Lower lobe of right lung (tissue), 2 donors: ENCODE results near the gene PARPBP. TPM values are rescaled to one million over a fixed set of nuclear protein-coding genes. Genes with fewer than 3 reads are reported as not detected.
A peak's percentile ranks its signal among the peaks of the same experiment; 100 is the strongest.
"Not testable (repeated sequence)": the region's sequence is repeated elsewhere in the genome, so short reads cannot be mapped to it uniquely, and the experiment has no call there.

Source experiments
- ATAC-seq, 2 donors: fragments of 200-7000 bp; cut with Tn5 transposase; one replicate each; pipeline ENCODE4 v1.9.1; 2020 to 2022; ENCODE audit warnings: mild to moderate bottlenecking in 2 of 2, moderate library complexity in 2 of 2
- DNase-seq: peaks from one replicate; pipeline ENCODE4 v3.0.0-alpha.2; 2020
- H3K27ac ChIP-seq: fragments of 200-600 bp; one replicate; pipeline ENCODE4 v1.8.0; 2022
- H3K27me3 ChIP-seq: fragments of 200-600 bp; one replicate; pipeline ENCODE4 v1.8.0; 2022; ENCODE audit warnings: low read depth
- H3K36me3 ChIP-seq: fragments of 200-600 bp; one replicate; pipeline ENCODE4 v1.8.0; 2022; ENCODE audit warnings: mild to moderate bottlenecking
- H3K4me1 ChIP-seq: fragments of 200-600 bp; one replicate; pipeline ENCODE4 v1.8.0; 2022
- H3K4me3 ChIP-seq: fragments of 200-600 bp; one replicate; pipeline ENCODE4 v1.8.0; 2022; ENCODE audit warnings: mild to moderate bottlenecking
- H3K9me3 ChIP-seq: fragments of 200-600 bp; one replicate; pipeline ENCODE4 v1.8.0; 2022
- CTCF ChIP-seq: fragments of 200-600 bp; IDR thresholded peaks from one replicate; pipeline ENCODE4 v1.8.0; 2022; ENCODE audit warnings: antibody characterized with exemption, mild to moderate bottlenecking
- intact Hi-C: fragments of 100-400 bp; cut with DNase I; formaldehyde crosslinking; loops from one replicate; pipeline ENCODE4 v1.11.0; 2022
- total RNA-seq: library from RNA; stranded (reverse); fragmentation: NEBNext Ultra II Directional; extraction: Animal tissue kit (Norgen Biotek cat#: 25700); gene quantifications from one replicate; pipeline ENCODE4 v1.2.1, GENCODE V29; 2021
- donor health status: DM: no; HTN: yes; CAD: no; lungs with severe emphysema.

The PARPBP gene
- total RNA-seq, 1 donor from 2014 or later = 1.7 TPM

- H3K4me3 ChIP-seq, ATAC-seq, H3K36me3 ChIP-seq, H3K9me3 ChIP-seq, H3K27ac ChIP-seq, DNase-seq, H3K27me3 ChIP-seq, intact Hi-C loops, H3K4me1 ChIP-seq: not testable (repeated sequence)
Observed at GRCh38 chr12:102142866-102143373, 22.9 kb downstream of the PARPBP start.

- ATAC-seq = no peak
- Histone ChIP-seq H3K4me3 (no peak overlapping the region), H3K4me1 (no peaks in the 10 kb centered on the region), H3K36me3 (no peaks in the 10 kb centered on the region), H3K27ac (no peak overlapping the region), H3K27me3 (no peaks in the 10 kb centered on the region), H3K9me3 (no peaks in the 10 kb centered on the region)
- intact Hi-C loops = no loop called here
- TF ChIP-seq CTCF = no peak
- no peak for DNase-seq
Observed at GRCh38 chr12:102144221-102144620, 24.2 kb downstream of the PARPBP start.

GRCh38 chr12:102147062-102147587 lies 27.1 kb downstream of the PARPBP start:
- H3K9me3 ChIP-seq, H3K36me3 ChIP-seq, H3K27ac ChIP-seq, H3K4me3 ChIP-seq, ATAC-seq, DNase-seq, H3K4me1 ChIP-seq, intact Hi-C loops, H3K27me3 ChIP-seq: not testable (repeated sequence)

GRCh38 chr12:102155206-102155605 lies 35.2 kb downstream of the PARPBP start:
- H3K4me1 ChIP-seq, H3K27ac ChIP-seq, ATAC-seq, H3K4me3 ChIP-seq, intact Hi-C loops, H3K36me3 ChIP-seq, H3K9me3 ChIP-seq, DNase-seq, H3K27me3 ChIP-seq: not testable (repeated sequence)

- no peak for TF ChIP-seq CTCF
- intact Hi-C loops = no loop called here
- DNase-seq (no peak), ATAC-seq (no peak)
- no peaks in the 10 kb centered on the region for H3K9me3 ChIP-seq
- H3K4me3 ChIP-seq = no peak overlapping the region
- no peak overlapping the region for H3K27ac ChIP-seq
- H3K27me3 ChIP-seq = no peaks in the 10 kb centered on the region
- no peaks in the 10 kb centered on the region for H3K36me3 ChIP-seq
- H3K4me1 ChIP-seq = no peaks in the 10 kb centered on the region
Observed at GRCh38 chr12:102163383-102163782, 43.4 kb downstream of the PARPBP start.

GRCh38 chr12:102167821-102168604 lies 48.0 kb downstream of the PARPBP start:
- Histone ChIP-seq H3K36me3 (no peaks in the 10 kb centered on the region), H3K9me3 (no peaks in the 10 kb centered on the region), H3K4me3 (no peak overlapping the region), H3K27me3 (no peaks in the 10 kb centered on the region), H3K27ac (no peak overlapping the region), H3K4me1 (no peaks in the 10 kb centered on the region)
- intact Hi-C loops = no loop called here
- DNase-seq (no peak), ATAC-seq (no peak)
- no peak for TF ChIP-seq CTCF

GRCh38 chr12:102169922-102170621 lies 50.1 kb downstream of the PARPBP start:
- ATAC-seq = peak in 1 of 2 donors; percentile 50
- Histone ChIP-seq H3K36me3 (no peaks in the 10 kb centered on the region), H3K4me3 (no peak overlapping the region), H3K4me1 (no peaks in the 10 kb centered on the region), H3K9me3 (no peaks in the 10 kb centered on the region), H3K27me3 (no peaks in the 10 kb centered on the region), H3K27ac (no peak overlapping the region)
- no peak for DNase-seq
- TF ChIP-seq CTCF = peak; percentile 67
- intact Hi-C loops = no loop called here
